GM21360 (cell line): ENCODE measurements around the gene SPRR1B.
"Not testable (repeated sequence)": the region's sequence is repeated elsewhere in the genome, so short reads cannot be mapped to it uniquely, and the experiment has no call there.

Experiments
- ATAC-seq: cut with Tn5 transposase; IDR thresholded peaks from one replicate; pipeline ENCODE4 v1.9.1; 2021; ENCODE audit warnings: mild to moderate bottlenecking, moderate library complexity; ENCODE audit not compliant: unreplicated experiment

SPRR1B gene, protein sequence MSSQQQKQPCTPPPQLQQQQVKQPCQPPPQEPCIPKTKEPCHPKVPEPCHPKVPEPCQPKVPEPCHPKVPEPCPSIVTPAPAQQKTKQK

DNA sequence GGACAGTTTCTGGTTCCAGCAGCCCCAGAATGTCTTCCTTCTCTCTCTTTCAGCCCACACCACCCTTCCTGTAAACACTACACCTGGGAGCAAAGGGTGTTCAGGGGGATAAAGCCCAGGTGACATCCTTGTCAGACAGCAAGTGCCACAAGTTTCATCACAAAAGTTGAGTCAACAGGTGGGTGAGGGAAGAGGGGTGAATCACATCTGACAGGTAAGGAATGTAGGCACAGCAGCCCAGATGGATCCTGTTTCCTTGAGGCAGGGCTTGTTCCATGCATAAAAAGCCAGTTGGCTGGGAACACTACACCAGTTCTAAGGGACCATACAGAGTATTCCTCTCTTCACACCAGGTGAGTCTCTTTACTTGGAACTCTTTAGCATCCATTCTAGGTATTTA is at the start of gene SPRR1B:
Gene SPRR1B, plus strand, starts transcription at position 309 of the 400 bp plus-strand sequence. CDS start 1,143 bp downstream, outside the sequence.
- no peak for ATAC-seq

DNA sequence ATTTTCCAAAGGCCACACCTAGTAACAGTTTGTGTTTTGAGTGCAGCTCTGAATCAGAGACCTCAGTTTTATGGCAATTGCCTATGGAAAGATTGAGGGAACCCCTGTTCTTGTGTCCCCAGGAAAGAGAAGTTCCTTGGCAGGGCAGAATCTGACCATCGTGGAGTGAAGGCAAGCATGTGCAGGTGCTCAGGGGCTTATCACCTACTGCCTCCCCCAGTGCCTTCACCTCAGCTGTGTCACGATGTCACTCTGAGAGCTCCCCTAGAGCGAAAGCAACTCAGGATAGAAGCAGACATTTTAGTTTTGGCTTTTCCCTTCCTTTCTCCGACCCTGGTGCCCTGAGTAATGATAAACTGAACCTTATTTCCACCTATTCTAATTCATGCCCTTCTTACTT is 48.9 kb upstream of the SPRR1B start:
- no peak for ATAC-seq

DNA sequence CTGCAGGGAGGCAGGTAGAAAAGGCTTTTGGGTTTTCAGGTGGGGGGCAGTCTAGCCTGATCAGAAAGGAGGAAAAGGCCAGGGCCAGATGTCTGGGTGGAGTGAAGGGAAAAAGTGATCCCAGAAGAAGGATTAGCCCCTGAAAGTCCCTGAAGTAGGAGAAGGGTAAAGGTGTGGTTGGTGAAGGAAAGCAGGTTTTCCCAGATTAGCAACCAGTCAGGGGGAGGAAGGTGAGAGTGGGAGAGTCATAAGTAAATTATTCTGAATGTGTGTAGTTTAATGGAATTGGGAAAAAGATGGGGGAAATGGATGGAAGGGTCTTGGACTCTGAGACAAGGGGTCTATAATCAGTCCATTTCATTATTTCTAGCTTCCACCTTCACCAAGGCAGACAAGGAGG is 47.8 kb upstream of the SPRR1B start:
- ATAC-seq = no peak

DNA sequence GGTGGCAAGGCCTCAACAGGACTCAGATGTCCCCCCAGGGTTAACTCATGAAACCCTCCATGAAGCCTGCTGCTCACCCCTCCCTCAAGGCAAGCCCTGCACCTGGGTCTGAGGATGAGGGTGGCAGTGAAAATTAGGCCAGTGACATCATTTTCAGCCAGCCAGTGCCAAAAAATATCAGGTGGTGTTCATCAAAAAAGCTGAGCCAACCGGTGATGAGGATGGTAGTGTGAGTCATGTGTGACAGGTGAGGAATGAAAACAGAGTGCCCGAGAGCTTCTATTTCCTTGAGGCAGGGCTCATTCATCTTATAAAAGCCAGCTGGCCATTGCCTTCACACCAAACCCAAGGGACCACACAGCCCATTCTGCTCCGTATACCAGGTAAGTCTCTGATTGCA is 47.3 kb upstream of the SPRR1B start, which contains the start of gene SPRR1A:
Gene SPRR1A, plus strand, starts transcription at position 339 of the 400 bp plus-strand sequence. CDS start 1,150 bp downstream, outside the sequence.
- no peak for ATAC-seq

DNA sequence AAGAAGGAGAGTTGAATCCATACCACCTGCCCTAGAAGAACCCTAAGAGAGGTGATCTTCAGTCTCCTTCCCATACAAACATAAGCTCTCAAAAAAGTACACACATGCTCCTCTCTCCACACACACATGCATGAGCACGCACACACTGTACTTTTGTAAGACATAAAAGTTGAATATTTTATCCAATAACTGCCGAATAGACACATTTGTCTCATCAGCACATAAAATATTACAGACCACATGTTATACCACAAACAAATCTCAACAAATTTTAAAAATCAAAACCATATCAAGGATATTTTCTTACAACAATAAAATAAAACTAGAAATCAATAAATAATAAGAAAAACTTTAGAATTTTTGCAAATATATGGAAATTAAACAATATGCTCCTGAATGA is 44.4 kb upstream of the SPRR1B start:
- no peak for ATAC-seq

DNA sequence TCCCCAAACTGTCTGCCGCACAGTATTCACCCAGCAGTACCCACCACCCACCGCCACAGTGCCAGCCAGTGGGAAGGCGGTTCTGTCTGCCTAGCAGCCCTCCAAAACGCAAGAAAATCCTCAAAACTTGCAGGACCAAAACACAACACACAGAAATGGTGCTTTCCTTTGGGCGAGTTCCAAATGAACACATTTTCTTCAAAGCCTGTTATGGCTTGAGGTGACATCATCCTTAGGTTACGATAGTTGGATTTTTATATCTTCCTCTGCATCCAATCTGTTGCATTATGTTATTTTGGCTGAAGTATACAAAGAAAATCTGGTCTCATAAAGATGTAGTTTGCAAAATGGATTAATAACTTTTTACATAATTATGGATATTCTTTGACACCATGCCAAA is 37.8 kb upstream of the SPRR1B start:
- no peak for ATAC-seq

DNA sequence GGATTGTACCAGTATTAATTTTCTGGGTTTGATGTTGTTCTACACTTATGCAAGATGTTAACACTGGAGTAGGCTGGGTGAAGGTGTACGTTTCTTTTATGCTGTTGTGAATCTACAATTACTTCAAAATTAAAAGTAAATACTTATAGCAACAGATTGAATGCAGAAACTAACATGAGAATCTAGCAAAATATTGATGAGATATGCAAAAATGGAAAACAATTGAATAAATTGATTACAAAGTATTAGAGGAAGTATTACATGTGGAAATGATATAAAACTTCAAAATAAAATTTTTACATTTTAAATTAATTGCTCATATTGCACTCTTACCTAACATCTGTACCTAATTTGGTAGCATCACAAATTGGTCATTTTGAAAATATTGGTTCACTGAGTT is 35.2 kb upstream of the SPRR1B start:
- no peak for ATAC-seq

DNA sequence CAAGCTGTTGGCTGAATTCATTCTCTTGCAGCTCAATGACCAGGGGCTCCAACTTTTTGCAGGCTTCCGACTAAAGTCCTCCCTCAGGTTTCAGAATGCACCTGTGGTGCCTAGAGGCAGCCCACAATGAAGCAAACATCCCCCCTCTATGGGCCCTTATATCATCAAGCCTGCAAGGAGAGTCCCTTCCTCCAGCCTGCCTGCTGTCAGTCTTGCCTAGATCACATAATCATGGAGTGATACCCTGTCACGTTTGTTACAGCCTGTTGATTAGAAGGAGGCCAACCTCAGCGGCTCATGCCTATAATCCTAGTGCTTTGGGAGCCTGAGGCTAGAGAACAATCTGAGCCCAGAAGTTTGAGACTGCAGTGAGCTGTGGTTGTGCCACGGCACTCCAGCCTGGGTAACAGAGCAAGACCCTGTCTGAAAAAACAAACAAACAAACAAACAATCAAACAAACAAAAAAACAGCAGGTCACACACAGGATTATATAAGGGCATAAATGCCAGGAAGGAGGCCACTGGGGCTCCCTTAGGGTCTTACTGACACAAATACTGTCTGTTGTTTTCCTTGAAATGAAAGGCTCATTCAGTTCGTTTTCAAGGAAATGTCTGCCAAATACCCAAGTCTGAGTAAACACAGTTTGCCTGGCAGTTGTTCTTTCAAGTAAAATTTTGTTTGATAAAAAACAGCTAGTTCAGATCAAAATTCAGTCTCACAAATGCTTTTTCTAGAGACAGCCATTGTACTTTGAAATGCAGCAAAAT is 34.2 kb upstream of the SPRR1B start:
- no peak for ATAC-seq

DNA sequence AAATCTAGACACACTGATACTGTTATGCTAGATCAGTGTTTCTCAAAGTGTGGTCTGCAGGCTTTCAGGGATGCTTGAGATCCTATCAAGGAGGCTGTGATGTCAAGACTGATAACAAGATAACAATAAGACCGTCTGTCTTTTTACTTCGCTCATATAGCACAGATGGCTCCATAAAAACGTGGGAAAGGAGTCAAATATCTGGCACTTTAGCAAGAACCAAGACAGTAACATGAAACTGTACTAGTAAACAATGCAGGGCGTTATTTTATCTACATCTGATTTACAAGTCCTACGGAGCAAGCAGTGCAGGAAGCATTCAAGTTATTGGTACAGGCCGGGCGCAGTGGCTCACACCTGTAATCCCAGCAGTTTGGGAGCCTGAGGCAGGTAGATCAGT is 33.1 kb upstream of the SPRR1B start:
- no peak for ATAC-seq

DNA sequence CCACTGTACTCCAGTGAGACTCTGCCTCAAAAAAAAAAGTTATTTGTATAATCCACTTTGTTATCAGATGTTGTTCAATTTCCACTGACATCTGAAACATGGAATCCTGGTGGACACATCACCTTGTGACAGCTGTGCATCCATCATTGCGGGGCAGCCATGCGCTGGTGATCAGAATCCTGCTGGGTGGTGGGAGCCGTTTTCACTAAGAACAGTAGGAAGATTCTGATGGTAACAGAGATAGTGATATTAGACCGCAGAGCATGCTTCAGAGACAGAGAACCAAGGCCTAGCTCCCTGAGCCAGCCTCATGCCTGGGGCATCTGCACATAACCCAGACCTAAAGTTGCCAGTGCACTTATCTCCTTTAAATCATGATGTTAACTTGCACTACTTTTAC is 32.5 kb upstream of the SPRR1B start:
- ATAC-seq = no peak

DNA sequence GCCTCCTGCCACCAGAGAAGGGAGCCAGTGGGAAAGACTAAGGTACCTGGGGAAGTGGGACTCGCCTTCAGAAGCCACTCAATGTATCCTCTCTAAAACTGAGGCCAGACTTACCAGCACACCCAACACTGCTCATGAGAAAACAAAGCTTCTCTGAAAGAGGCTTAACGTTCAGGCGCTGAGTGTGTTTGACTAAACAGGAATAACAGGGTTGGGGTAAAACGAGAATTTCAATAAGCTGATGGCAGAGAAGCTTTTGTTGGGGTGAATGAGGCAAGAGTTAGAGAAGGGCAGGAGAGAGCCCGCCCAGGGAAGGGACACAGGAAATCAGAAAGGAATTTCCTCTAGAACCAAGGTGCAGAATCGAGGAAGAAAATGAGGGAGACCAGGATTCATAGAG is 31.2 kb upstream of the SPRR1B start:
- ATAC-seq = no peak

DNA sequence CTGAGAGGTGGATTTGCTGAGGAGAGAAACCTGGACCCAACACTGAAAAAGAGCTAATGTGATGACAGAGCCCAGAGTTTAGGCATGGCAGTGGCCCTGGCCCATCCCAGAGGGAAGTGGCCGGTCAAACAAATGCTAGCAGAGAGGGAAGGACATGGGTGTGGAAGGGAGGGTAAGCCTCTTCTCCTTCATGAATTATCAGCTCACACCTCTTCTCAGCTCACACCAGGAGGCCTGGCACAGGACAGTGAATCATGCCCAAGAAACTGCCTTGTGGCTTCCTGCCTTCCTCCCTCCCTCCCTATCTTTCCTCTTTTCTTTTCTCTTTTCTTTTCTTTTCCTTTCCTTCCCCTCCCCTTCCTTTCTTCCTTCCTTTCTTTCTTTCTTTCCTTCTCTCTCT is 30.7 kb upstream of the SPRR1B start:
- no peak for ATAC-seq

DNA sequence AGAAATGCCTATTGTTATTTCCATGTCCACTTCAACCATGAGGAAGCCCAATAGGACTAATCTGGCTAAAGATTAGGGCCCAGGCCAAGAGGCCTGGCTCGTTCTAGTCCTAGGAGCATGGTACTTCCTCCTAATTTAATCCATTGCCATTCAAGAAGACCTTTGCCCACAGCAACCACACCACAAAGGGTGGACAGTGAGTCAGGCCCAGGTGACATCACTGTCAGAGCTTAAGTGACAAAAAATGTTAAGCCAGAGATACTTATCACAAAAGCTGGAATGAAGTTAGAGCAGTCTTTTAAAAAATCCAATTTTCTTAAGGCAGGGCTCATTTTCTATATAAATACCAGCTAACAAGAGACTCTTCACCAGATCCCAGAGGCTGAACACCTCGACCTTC is 29.6 kb upstream of the SPRR1B start, which contains the start of gene SPRR3:
Gene SPRR3, plus strand, starts transcription at position 368 of the 400 bp plus-strand sequence. CDS start 1,272 bp downstream, outside the sequence.
- no peak for ATAC-seq

DNA sequence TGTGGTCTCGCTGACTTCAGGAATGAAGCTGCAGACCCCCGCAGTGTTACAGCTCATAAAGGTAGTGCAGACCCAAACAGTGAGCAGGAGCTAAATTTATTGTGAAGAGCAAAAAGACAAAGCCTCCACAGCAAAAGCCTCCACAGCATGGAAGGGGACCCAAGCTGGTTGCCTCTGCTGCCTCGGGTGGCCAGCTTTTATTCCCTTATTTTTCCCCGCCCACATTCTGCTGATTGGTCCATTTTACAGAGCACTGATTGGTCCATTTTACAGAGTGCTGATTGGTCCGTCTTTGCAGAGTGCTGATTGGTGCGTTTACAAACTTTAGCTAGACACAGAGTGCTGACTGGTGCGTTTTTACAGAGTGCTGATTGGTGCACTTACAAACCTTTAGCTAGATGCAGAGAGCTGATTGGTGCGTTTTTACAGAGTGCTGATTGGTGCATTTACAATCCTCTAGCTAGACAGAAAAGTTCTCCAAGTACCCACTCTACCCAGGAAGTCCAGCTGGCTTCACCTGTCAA is 19.7 kb upstream of the SPRR1B start:
- ATAC-seq = not testable (repeated sequence)

DNA sequence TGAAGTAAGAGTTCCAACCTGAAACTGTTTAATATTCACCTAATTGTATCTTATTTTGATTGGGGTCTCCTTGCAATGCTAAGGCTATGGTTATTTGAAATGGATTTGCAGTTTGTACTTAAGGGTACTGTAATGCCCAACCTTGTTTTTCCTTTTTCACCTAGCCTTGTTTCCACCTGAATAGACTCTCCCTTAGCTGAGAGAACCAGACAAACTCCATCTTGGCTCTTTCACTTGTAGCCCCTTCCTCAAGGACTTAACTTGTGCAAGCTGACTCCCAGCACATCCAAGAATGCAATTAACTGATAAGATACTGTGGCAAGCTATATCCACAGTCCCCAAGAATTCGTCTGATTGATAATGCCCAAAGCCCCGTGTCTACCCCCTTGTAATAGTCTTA is 9.2 kb upstream of the SPRR1B start:
- not testable (repeated sequence) for ATAC-seq

DNA sequence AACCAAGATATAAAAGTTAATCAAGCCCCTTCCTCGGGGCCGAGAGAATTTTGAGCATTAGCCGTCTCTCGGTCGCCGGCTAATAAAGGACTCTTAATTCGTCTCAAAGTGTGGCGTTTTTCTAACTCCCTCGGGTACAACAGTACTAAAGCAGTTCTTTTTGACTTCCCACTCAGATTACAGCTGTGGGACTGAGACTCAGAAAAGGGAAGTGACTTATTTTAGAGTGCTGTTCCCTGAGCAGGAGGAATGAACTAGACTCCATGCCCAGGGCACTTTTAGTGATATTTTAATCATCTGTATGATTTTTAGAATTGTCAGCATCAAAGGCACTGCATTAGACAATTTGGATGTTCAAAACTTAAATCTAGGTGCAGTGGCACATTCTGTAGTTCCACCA is 8.7 kb upstream of the SPRR1B start:
- ATAC-seq = not testable (repeated sequence)

DNA sequence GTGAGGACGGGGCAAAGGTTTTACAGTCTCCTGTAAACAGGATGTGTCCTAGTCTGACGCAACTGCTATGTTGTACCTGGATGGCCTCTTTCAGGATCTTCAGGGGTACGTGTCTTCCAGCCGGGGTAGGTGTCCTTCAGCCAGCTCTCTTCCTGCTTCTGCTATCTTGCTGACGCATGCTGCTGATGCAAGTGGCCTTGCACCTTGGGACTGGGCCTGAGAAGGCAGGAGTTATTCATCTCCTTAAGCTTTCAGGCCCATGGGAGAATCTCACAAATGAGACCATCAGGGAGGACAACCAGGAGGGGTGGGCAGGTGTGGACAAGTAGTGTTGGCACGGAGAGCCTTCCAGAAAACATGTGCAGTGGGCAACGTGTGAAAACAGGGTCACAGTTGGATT is 7.9 kb upstream of the SPRR1B start:
- ATAC-seq = no peak

DNA sequence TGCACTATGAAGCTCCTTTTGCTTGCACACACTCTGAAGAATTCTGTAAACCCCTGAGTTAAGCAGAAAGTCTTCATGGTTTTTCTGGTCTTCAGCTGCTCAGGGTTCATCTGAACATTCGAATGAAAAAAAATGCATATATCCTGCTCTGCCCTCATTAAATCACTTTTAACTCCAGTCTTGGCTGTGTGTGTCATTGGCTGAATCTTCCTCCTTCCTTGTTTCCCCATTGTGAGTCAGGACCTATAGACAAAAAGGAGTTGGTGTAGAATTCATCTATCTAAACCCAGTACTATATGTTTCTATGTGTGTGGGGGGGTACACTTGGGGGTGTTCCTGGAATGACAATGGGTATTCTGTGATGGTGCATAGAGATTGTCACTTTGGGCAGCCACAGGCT is 6.6 kb upstream of the SPRR1B start:
- ATAC-seq = no peak

DNA sequence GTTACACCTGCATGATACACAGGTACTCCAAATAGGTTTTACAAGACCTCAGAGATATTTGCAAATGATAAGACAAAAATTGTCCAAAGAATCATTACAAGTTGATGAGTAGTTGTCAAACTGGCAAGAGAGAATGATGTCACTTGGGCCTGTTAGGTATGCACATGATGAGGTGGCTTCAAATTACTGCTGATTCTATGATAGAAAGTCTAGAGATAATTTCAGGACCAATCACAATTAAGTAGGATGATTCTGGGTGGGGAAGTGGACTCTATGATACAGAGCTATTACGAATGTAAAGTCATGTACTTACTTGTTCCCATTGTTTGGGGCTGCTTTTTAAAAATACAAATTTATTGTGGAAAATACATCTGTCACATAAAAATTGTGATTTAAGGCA is 5.2 kb upstream of the SPRR1B start:
- ATAC-seq = no peak

DNA sequence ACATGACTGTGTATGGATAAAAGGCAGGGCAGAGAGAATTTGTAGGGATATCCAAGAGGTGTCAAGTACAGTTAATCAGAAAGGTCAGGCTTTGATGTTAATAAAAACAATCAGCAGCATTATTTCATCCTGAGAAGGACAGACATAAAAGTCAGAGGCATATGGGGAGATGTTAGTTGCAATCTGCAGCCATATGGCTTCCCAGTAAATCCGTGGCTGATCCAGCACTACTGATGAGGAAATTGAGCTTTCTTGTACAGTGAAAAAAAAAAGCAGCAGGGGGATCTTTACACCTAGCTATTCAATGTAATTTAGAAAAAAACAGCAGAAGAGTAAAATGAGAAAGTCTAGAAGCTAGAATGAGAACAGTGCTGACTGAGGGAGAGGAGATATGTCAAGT is 2.2 kb upstream of the SPRR1B start:
- no peak for ATAC-seq

DNA sequence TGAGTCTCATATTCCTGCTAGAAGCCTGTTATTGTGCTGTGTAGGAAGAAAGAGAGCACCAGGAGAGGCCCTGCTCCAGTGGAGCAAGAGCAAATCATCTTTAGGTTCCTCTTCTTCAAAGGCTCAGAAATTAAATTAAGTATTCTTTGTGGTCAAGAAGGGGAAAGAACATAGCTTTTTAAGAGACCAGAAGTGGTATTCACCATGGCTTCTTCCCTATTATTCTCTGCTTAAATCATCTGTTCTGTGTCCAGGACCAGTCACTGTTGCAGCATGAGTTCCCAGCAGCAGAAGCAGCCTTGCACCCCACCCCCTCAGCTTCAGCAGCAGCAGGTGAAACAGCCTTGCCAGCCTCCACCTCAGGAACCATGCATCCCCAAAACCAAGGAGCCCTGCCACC is 1.1 kb downstream of the SPRR1B start:
- no peak for ATAC-seq

DNA sequence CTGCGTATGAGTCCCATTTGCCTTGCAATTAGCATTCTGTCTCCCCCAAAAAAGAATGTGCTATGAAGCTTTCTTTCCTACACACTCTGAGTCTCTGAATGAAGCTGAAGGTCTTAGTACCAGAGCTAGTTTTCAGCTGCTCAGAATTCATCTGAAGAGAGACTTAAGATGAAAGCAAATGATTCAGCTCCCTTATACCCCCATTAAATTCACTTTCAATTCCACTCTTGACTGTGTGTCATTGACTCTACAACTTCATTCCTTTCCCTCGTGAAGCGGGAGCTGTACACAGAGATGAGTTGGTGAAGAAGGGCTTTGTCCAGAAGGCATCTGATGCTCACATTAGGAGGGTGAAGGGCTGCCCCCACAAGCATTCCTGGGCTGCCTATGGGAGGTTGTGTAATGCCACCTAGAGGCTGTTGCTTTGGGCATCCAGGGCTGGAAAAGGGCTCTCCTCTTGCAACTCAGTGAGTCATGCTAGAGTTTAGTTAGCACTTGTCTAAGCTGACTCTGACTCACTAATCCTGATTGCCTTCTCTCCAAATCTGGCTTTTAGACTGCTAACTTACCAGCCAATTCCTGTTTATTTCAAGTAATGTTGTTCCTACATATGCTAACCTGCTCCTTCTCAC is 1.8 kb downstream of the SPRR1B start:
- ATAC-seq = no peak
